ENCODE data around the gene ABHD16A.

Gene ABHD16A

DNA sequence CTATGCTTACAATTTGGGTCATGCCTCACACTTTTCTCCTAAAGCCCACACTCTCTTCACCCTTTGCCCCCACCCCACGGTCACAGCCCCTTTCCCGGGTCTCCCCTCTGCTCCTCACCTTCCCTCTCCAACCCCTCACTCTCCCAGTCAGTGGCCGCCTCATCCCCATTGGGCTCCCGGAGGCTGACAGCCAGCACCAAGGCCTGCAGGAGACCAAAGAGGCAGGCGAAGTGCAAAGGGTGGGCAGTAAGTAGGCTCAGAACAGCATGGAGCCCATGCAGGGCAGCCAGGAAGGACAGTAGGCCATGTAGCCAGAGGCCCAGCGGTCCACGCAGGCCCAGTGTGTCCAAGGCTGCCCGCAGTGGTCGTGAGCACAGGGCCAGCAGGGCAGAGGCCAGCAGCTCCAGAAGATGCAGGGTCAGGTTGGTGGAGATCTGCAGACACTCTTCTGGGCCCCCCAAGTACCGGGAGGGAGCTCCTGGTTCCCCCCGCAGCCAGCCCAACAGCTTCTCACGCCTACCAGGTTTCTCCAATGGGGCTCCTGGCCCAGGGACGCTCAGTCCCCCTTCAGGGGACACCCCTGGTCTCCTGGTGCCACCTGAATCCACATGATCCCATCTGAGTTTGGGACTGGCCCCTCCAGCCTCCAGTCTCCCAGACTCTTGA lies 44.0 kb downstream of the ABHD16A start:
- Mint-ChIP-seq H3K9me3 (no peaks in the 10 kb centered on the region), H3K27me3 (ENCODE audit: low read depth) (no peaks in the 10 kb centered on the region), H3K27ac (peak overlapping the region; percentile 88), H3K4me1 (ENCODE audit: low read depth) (peaks cover 55% of the 10 kb centered on the region), H3K4me3 (peak overlapping the region; percentile 93), H3K36me3 (ENCODE audit: low read depth) (peaks cover 50% of the 10 kb centered on the region)

GRCh38 chr6:31658158-31658688 lies 44.9 kb downstream of the ABHD16A start:
- Mint-ChIP-seq H3K4me1 (ENCODE audit: low read depth) (peaks cover 47% of the 10 kb centered on the region), H3K27me3 (ENCODE audit: low read depth) (no peaks in the 10 kb centered on the region), H3K4me3 (peak overlapping the region; percentile 76)

DNA sequence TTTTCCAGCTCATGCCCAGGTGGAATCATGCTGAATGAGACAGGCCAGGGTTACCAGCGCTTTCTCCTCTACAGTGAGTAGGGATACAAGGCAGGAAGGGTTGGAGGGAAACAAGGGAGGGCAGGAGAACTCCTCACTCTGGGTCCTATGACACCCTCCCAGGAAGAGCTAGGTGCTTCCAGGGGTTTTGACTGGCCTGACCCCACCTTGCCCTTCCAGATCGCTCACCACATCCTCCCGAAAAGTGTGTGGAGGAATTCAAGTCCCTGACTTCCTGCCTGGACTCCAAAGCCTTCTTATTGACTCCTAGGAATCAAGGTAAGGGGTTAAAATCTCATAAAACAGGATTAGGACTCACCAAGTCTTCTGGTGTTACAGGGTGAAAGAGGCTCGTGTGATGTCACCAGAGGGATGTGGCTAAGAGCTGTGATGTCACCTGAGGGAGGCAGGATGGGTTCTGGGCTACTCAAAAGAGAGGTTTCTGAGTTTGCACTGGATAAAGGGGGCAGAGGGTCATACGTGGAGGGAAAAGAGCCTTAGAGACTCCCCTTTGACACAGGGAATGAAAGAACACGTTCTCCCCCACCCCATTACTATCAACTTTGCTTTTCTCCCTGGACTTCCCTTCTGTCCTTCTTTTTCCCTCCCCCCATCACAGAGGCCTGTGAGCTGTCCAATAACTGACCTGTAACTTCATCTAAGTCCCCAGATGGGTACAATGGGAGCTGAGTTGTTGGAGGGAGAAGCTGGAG lies 45.5 kb downstream of the ABHD16A start:
- H3K36me3 Mint-ChIP-seq (ENCODE audit: low read depth) = peaks cover 42% of the 10 kb centered on the region
- peak overlapping the region; percentile 76 for H3K4me3 Mint-ChIP-seq
- H3K9me3 Mint-ChIP-seq = no peaks in the 10 kb centered on the region
- H3K27me3 Mint-ChIP-seq (ENCODE audit: low read depth) = no peaks in the 10 kb centered on the region
- peaks cover 45% of the 10 kb centered on the region for H3K4me1 Mint-ChIP-seq (ENCODE audit: low read depth)
- H3K27ac Mint-ChIP-seq = peak overlapping the region; percentile 67

More at GRCh38 chr6:31658158-31658688, 44.9 kb downstream of the ABHD16A start:
- Mint-ChIP-seq H3K36me3 (ENCODE audit: low read depth) (peaks cover 45% of the 10 kb centered on the region), H3K27ac (peak overlapping the region; percentile 67), H3K9me3 (no peaks in the 10 kb centered on the region)

- H3K27ac Mint-ChIP-seq = no peak within 1 kb of the TSS
- peaks cover 39% of the 10 kb centered on the region for H3K36me3 Mint-ChIP-seq (ENCODE audit: low read depth)
- H3K27me3 Mint-ChIP-seq (ENCODE audit: low read depth) = no peaks in the 10 kb centered on the region
- peak within 1 kb of the TSS; percentile 38 for H3K4me3 Mint-ChIP-seq
- no peaks in the 10 kb centered on the region for H3K9me3 Mint-ChIP-seq
- peaks cover 47% of the 10 kb centered on the region for H3K4me1 Mint-ChIP-seq (ENCODE audit: low read depth)
Observed at GRCh38 chr6:31655349-31656237, 47.5 kb downstream of the ABHD16A start, which contains the start of gene APOM. Gene APOM (plus strand): TSS chr6:31655894. CDS start chr6:31655967, 73 bp downstream.

- Mint-ChIP-seq H3K27me3 (ENCODE audit: low read depth) (no peaks in the 10 kb centered on the region), H3K4me3 (no peak overlapping the region), H3K36me3 (ENCODE audit: low read depth) (peaks cover 35% of the 10 kb centered on the region), H3K27ac (no peak overlapping the region), H3K4me1 (ENCODE audit: low read depth) (peaks cover 46% of the 10 kb centered on the region), H3K9me3 (no peaks in the 10 kb centered on the region)
Observed at GRCh38 chr6:31654574-31655348, 48.4 kb downstream of the ABHD16A start.

- Mint-ChIP-seq H3K4me1 (ENCODE audit: low read depth) (peaks cover 37% of the 10 kb centered on the region), H3K9me3 (no peaks in the 10 kb centered on the region), H3K27ac (peak overlapping the region; percentile 99), H3K4me3 (peak overlapping the region; percentile 98), H3K27me3 (ENCODE audit: low read depth) (no peaks in the 10 kb centered on the region), H3K36me3 (ENCODE audit: low read depth) (peaks cover 42% of the 10 kb centered on the region)
Observed at GRCh38 chr6:31652925-31653724, 50.0 kb downstream of the ABHD16A start.

DNA sequence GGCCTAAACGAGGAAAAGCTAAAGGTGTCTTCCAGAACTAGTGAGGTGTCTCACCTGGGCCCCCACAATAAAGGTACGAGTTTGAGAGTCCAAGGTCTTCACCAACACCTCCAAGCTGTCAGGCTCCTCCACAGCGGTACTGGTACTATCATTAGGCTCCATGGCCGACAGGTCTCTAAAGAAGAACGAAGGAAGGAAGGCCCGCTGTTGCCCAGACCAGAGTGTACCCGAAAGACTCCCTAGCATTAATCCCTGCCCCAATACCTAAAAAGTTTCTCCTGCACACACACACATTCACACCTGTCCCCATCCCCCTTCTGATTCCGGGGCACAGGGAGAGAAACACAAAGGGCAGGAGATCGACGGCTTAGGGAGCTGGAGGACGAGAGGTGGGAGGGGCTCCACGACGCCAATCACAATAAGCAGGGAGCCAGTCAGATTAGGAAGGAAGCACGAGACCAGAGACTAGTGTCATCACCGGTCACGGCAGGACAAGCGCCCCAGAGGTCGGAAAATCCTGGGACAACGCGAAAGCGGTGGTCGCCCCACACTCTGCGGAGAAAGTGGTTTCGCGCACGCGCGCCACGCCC lies 51.4 kb downstream of the ABHD16A start:
- H3K36me3 Mint-ChIP-seq (ENCODE audit: low read depth) = peaks cover 40% of the 10 kb centered on the region
- no peaks in the 10 kb centered on the region for H3K9me3 Mint-ChIP-seq
- H3K4me3 Mint-ChIP-seq = peak overlapping the region; percentile 98
- H3K4me1 Mint-ChIP-seq (ENCODE audit: low read depth) = peaks cover 27% of the 10 kb centered on the region
- H3K27me3 Mint-ChIP-seq (ENCODE audit: low read depth) = no peaks in the 10 kb centered on the region
- peak overlapping the region; percentile 99 for H3K27ac Mint-ChIP-seq

DNA sequence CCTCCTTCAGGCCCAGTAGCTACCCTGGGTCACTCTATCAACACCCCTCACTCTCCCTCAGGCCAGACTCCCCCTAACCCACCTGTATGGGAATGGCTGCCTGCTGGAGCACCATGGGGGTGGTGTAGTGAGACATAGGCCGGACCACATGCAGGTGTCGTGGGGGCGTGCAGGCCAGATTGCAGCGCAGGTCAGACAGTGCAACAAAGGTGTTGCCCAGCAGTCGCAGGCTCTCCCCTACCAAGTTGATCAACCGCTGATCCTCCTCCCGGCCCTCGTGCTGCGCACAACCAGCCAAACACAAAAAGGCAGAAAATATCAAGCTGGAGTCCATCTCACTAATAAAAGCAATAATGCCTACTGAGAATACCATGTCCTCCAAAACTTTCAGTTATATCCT lies 57.8 kb downstream of the ABHD16A start:
- peaks cover 49% of the 10 kb centered on the region for H3K36me3 Mint-ChIP-seq (ENCODE audit: low read depth)

GRCh38 chr6:31643818-31644454 lies 59.2 kb downstream of the ABHD16A start:
- no peaks in the 10 kb centered on the region for H3K9me3 Mint-ChIP-seq
- peaks cover 2% of the 10 kb centered on the region for H3K4me1 Mint-ChIP-seq (ENCODE audit: low read depth)
- H3K4me3 Mint-ChIP-seq = no peak overlapping the region
- H3K27ac Mint-ChIP-seq = no peak overlapping the region
- H3K36me3 Mint-ChIP-seq (ENCODE audit: low read depth) = peaks cover 47% of the 10 kb centered on the region
- H3K27me3 Mint-ChIP-seq (ENCODE audit: low read depth) = no peaks in the 10 kb centered on the region

More for the DNA sequence above, 57.8 kb downstream of the ABHD16A start:
- Mint-ChIP-seq H3K27ac (peak overlapping the region; percentile 28), H3K4me1 (ENCODE audit: low read depth) (peaks cover 10% of the 10 kb centered on the region), H3K4me3 (no peak overlapping the region), H3K27me3 (ENCODE audit: low read depth) (no peaks in the 10 kb centered on the region), H3K9me3 (no peaks in the 10 kb centered on the region)

- H3K36me3 Mint-ChIP-seq (ENCODE audit: low read depth) = peaks cover 46% of the 10 kb centered on the region
- no peak overlapping the region for H3K27ac Mint-ChIP-seq
- H3K4me3 Mint-ChIP-seq = no peak overlapping the region
- H3K9me3 Mint-ChIP-seq = no peaks in the 10 kb centered on the region
- peaks cover 2% of the 10 kb centered on the region for H3K4me1 Mint-ChIP-seq (ENCODE audit: low read depth)
- no peaks in the 10 kb centered on the region for H3K27me3 Mint-ChIP-seq (ENCODE audit: low read depth)
Observed at GRCh38 chr6:31642798-31643570, 60.1 kb downstream of the ABHD16A start.

GRCh38 chr6:31641370-31641769 lies 61.8 kb downstream of the ABHD16A start:
- H3K27ac Mint-ChIP-seq = no peak overlapping the region

DNA sequence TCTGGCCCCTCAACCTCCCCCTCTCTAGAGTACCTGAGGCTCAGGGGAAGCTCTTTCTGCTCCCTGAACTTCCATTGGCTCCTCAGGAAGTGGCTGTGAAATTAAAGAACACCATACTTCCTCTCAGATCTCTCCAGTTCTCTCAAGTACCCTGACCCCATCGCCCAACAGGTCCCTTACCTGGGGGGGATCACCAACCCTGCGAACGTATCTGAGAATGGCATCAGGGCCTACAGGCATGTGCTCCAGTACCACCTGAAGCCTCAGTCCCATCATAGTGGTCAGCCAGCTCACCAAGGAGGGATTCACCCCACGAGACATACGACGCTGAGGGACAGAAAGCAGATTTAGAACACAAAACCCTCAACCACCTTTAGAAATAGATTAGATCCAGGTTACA lies 62.5 kb downstream of the ABHD16A start:
- Mint-ChIP-seq H3K27ac (no peak overlapping the region), H3K4me1 (ENCODE audit: low read depth) (peaks cover 2% of the 10 kb centered on the region), H3K4me3 (no peak overlapping the region), H3K27me3 (ENCODE audit: low read depth) (no peaks in the 10 kb centered on the region), H3K9me3 (no peaks in the 10 kb centered on the region), H3K36me3 (ENCODE audit: low read depth) (peaks cover 51% of the 10 kb centered on the region)

More at GRCh38 chr6:31641370-31641769, 61.8 kb downstream of the ABHD16A start:
- H3K36me3 Mint-ChIP-seq (ENCODE audit: low read depth) = peaks cover 49% of the 10 kb centered on the region
- peaks cover 2% of the 10 kb centered on the region for H3K4me1 Mint-ChIP-seq (ENCODE audit: low read depth)
- H3K27me3 Mint-ChIP-seq (ENCODE audit: low read depth) = no peaks in the 10 kb centered on the region
- no peaks in the 10 kb centered on the region for H3K9me3 Mint-ChIP-seq
- H3K4me3 Mint-ChIP-seq = no peak overlapping the region

Measured in T-helper 1 cell treated with Interleukin-12 subunit alpha and Interleukin-12 subunit beta and Interleukin-4 antibody, amounts not matched to agents 30 μg/mL and 1 μg/mL, for 36 hours (primary cell).